Left lobe of liver (tissue), 2 donors: ENCODE data around the gene CNNM2. TPM values are rescaled to one million over a fixed set of nuclear protein-coding genes. Genes with fewer than 3 reads are reported as not detected.
"Not testable (repeated sequence)": the region's sequence is repeated elsewhere in the genome, so short reads cannot be mapped to it uniquely, and the experiment has no call there.

Experiments used
- ATAC-seq: fragments of 200-7000 bp; cut with Tn5 transposase; one replicate; pipeline ENCODE4 v1.9.1; 2020; ENCODE audit warnings: mild to moderate bottlenecking, moderate library complexity
- DNase-seq: peaks from one replicate; pipeline ENCODE4 v3.0.0-alpha.2; 2020; ENCODE audit warnings: low spot score
- total RNA-seq: library from RNA; stranded (reverse); gene quantifications from one replicate; pipeline ENCODE4 v1.2.1, GENCODE V29; 2021
- donor health status: DM: no; HTN: no; CAD: no; lungs with moderate emphysema.
- donor health status: DM: no; HTN: yes; CAD: no.

Gene CNNM2
- total RNA-seq, 1 donor from 2014 or later, result 7.9 TPM

DNA sequence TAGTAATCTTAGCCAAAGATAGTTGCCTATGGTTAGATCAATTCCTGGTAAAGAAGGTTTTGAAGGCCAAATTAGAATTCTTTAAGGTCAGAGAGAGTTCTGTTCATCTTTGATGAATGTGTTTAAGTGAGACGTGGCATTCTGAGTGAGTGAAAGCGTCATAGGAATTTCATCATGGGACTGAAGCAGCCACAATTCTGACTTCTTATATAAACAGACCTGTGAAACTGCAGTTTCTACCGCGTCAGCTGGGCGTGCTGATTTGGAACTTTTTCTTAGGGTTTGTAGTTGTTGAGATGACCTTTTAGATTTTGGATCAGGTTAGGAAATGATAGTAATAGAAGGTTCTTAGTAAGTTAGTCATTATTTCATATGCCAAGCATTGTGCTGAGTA, 103.8 kb downstream of the CNNM2 start:
- ATAC-seq (peak; percentile 87), DNase-seq (peak; percentile 66)

DNA sequence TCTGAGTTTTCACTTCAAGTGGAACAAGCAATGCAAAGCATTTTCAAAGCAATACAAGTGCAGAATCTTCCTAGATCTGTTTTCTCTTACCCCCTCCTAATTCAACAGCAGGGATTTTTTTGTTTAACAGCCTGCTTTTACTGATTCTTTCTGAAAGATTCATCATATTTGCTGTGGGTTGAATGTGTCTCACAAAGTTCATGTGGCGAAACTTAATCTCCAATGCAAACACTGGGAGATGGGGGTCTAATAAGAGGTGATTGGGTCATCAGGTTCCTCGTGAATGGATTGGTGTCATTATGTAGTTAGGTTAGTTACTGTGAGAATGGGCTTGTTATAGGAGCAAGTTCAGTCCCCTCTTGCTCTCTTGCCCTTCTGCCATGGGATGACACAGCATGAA, 107.6 kb downstream of the CNNM2 start:
- no peak for ATAC-seq

DNA sequence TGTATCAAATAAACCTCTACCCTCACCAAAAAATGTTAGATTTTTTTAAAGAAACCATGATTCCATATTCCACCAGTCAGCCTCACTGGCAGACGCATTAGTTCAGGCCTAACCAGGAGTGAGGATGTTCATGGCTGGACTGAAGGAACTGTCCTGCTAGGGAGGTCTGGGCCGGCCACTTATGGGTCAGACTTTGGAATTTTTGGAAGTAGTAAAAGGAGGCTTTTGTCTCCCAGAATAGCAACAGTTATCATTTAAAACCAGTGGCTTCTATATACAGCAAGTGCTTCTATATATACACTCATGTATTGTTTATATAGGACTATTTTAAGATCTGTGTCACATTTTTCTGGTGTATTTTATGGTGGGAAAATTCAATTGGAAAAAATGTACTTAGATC, 120.5 kb downstream of the CNNM2 start:
- no peak for DNase-seq

More for the DNA sequence above, 107.6 kb downstream of the CNNM2 start:
- DNase-seq, result no peak

DNA sequence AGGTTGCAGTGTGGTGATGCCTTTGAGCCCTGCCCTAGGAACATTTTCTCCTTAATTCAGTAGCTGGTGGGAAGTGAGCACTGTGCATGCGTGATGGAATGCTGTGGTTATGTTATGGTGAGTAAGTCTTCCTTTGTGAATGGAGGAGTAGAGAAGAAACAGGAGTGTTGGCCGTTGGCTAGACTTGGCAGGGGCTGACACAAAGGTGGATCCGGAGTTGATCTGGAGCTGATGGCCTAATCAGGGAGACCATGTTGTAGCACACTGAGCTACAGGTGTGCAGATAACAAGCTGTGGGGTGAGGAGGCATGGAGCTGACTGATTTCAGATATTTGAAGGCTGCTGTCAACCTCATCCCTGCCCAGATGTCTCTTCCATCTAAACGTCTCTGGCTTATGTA, 122.3 kb downstream of the CNNM2 start:
- no peak for ATAC-seq
- no peak for DNase-seq

More for the DNA sequence above, 120.5 kb downstream of the CNNM2 start:
- no peak for ATAC-seq

DNA sequence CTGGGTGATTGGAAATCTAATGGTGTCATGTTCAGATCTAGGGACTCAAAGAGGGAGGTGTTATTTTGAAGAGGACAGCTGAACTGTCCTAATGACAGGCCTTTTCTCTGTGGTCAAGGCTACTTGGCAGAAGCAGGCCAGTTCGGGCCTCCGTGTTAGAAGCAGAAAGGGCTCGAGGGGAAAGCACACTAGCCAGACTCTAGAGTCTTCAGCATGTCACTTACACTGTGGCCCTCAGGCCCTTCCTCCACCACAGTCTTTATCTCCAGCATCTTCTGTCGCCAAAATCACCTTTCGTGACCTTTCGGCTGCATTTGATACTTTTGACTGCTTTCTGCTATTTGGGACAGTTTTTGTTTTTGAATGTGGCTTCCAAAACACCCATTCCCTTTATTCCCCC, 123.3 kb downstream of the CNNM2 start:
- DNase-seq (no peak), ATAC-seq (no peak)

DNA sequence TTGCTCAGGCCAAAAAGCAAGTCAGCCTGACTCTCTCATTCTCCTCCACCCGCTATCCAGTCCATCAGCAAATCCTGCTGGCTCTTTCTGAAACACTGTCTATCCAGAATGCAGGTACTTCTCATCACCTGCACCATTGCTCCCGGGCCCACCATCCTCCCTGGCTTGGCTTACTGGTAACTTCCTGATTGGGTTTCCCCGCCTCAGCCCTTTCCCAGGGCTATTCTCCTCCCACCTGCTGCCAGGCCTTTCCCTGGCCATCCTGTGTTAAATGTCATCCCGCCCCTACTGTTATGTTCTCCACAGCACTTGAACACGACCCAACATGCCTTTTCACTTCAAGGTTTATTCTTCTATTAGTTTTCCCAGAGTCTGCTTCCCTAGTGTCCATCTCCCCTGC, 124.0 kb downstream of the CNNM2 start:
- ATAC-seq, result no peak
- no peak for DNase-seq

DNA sequence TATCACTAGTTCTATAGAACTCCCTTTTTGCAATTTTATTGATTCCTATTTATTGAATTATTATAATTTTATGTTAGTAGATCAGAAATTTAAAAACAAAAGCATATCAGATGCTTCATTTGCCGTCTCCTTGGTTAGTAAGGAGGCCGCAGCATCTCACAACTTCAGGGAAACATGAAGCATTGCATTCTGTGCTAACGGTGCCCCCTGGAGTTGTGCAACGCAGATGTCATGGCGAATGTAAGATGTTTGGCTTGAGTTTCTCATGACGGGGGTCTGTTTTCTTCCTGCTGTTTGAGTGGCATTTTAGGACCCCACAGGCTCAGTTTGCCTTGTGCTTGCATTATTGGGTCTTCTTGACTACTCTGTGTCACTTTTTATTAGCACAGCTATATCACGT, 124.8 kb downstream of the CNNM2 start:
- no peak for ATAC-seq
- no peak for DNase-seq

DNA sequence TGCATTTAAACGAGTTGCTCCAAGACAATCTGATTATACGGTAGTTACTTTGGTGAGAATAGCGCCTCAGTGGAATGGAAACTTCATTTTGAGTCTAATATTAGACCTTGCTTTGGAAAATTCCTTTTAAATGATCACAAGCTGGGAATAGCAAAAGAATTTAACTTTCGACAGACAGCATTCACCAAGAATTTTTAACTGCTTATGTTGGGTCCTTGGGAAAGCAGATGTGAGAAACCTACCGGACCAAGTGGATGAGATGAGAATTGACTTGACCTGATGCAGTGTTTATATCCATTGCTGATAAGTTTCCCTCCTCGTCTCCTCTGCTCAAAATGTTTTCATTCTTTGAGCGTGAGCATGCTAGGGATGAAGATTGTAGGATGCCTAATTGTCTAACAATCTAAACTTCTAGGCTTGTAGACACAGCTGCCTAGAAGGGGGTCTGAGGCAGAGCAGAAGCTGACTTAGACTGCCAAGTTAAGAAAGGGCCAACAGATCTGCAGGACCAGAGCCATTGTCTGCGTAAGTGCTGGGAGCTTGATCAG, 126.9 kb downstream of the CNNM2 start:
- DNase-seq (no peak), ATAC-seq (no peak)

DNA sequence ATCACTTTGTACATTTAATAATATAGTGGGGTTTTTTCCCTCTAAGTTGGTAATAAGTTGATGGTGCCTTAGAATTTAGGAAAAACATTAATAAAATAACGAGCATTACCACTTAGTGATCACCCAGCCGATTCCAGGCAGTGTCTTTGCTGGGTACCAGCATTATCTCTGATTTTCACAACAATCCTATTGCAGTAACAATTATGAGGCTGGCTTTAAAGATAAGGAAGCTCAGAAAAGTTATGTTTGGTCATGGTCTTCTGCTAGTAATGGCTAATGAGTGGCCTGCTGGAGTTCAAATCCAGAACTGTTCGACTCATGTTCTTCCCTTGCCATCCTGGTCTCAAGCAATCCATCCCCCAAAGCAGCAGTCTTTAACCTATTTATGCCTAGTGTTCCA, 127.9 kb downstream of the CNNM2 start:
- ATAC-seq, result no peak

DNA sequence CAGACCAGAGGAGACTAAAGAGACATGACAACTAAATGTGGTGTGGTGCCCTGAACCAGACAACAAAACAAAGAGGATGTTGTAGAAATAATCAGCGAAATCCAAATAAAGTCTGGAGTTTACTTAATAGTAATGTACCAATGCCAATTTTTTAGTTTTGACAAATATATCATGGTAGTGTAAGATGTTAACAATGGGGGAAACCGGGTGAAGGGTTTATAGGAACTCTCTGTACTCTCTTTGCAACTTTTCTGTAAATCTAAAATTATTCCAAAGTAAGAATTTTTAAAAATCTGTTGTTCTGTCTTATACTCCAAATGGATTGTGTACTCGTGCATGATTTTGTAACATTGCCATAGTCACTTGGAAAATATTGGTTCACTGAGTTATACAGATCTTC, 129.3 kb downstream of the CNNM2 start:
- ATAC-seq, result no peak
- no peak for DNase-seq

More for the DNA sequence above, 127.9 kb downstream of the CNNM2 start:
- DNase-seq, result no peak

DNA sequence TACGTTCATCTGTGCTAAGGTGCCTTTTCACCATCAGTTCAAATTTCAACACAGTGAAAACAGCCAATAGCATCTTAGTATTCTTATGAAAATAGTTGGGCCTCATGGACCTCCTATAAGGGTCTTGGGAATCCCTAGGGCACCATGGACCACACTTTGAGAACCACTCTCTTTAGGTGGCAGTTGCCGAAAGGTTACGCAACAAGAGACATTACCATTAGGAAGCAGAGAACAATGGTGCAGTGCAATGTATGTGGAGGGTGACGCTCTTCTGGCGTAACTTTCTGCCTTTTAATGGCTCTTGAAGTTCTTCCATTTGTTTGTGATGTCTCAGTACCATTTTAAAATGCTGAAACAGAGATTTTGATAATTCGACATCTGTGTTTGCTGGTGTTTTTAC, 131.1 kb downstream of the CNNM2 start:
- DNase-seq, result no peak
- no peak for ATAC-seq

DNA sequence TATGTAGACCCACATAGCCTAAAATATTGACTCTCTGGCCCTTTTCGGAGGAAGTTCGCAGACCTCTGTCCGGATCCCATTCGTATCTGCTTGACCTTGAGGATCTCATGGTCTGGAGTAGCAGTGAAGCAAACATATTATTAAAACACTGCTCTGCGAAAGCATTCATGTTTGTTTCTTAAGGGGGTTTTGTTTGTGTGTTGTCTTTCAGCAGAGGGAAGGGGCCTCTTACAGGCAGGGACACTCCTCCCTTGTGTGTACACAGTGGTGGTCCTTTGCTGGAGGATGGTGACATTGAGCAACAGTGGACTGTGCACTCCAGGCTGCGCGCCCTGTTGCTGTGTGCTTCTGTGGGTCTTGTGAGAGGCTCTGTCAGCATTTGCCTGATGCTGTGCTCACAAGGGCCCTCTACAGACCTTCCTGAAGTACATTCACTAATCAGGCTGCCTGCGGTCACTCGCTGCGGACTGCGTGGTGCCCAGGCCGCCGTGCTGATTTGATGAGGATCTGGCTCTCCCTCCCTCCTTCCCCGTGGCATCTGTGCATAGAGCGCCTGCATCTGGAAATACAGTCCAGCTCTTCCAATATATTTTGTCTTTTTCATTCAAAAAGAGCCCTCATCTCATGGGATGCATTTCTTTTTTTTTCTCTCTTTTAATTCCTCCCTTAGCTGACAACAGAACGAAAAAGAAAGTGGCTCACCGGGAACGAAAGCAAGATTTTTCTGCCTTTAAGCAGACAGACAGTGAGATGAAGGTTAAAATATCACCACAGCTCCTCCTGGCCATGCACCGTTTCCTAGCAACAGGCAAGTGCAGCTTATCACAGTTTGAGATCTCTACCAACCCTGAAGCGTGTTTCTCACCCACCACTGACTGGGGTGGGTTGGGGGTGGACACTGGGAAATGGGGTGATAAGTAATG, 135.8 kb downstream of the CNNM2 start:
- peak; percentile 99 for ATAC-seq
- DNase-seq, result peak; percentile 83

DNA sequence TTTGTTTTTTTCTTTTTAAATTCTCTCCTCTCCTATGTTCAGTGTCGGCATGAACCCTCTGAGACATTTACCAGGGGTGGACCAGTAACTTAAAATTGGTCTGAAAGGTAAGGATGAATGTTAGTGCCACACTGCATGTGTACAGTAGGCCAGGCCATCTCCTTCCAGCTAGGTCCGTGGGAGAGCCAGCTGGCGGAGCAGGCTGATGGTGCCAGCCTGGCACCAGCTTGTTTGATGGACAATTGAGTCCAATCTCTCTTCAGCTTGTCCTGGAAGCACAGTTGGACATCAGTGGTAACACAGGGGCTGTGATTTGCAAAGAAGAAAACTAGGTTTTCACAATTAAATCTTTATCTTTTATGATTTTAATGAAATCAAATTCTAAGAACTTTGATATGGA, 136.5 kb downstream of the CNNM2 start:
- no peak for DNase-seq

DNA sequence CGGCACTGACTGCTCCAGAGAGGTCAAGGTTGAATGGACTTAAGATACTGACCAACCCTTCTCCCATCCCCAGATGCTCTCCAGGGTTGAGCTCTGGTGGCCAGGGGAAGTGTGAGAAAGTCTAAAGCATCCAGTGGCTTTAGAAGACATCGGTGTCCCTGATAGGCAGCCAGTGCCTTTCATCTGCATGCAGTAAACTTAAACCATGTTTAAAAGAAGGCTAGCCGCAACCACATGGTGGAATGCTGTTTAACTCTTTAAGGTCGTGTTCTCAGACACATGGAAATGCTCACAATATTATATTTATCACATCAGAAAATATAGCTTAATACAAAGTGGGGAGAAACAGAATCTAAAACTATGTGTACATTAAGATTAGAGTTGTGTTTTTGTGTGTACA, 137.0 kb downstream of the CNNM2 start:
- DNase-seq (no peak), ATAC-seq (no peak)

More for the DNA sequence above, 136.5 kb downstream of the CNNM2 start:
- ATAC-seq, result no peak

DNA sequence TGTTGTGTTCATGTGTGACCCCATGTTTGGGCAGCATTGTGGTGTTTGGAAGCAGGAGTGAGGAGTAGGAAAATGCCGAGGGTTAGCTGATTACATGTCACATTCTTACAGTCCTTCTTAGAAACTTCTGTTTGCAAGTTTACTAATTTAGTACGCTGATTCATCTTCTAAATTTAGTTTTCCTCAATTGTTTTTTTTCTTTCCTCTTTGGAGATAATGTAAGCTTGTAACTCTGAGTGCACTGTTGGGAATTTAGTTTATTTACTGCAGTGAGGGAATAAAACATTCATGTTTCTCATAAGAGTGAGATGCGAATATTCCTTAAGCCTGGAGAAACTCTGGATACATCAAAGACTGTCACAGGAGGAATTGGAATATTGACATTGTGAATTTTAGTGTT, 139.9 kb downstream of the CNNM2 start:
- DNase-seq (no peak), ATAC-seq (no peak)

DNA sequence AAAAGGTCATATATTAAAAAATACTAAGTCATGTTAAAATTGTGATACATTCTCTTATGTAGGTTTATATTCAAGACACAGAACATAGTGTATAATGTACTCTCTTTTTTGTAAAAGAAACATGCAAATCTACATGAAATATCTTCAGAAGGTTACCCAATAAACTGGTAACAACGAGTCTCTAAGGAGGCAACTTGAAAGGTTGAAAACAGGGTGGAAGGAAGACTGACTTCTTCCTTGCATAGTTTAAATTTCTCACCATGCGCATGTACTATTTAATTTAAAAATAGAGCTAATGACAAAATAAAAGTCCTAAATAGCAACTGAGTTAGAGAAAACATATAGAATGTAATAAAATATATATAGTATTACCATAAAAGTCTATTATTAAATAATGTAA, 142.5 kb downstream of the CNNM2 start:
- DNase-seq (no peak), ATAC-seq (no peak)

DNA sequence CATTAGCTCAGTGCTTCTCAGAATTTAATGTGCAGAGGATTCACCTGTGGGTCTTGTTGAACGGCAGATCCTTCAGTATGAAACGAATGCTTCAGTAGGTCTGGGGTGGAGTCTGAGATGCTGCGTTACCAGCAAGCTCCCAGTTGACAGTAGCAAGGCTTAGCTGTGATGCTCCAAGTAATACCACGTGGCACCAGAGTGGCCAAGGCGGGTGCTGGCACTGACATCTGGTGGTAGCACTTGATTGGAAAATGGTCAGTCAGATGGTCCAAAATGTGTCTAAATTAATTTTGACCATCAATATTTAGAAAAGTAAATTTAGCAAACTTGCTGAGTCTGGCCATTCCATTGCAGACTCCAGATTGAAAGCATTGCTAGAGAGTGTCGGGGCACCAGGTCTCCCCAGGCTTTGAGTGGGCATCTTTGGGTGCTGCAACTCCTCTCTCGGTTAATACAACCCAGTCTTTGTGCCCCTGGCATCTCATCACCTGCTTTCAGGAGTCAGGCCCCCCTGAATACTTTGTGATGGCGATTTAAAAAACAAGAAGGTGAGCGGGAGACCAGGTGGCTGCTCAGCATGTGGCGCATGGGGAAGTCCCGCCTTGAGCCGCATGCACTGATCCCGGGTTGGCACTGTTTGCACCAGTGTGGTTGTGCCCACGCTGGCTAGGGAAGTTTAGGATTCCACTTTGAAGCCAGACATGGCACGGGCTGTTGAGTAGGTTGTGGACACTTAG, 144.9 kb downstream of the CNNM2 start:
- DNase-seq, result no peak
- peak; percentile 57 for ATAC-seq

DNA sequence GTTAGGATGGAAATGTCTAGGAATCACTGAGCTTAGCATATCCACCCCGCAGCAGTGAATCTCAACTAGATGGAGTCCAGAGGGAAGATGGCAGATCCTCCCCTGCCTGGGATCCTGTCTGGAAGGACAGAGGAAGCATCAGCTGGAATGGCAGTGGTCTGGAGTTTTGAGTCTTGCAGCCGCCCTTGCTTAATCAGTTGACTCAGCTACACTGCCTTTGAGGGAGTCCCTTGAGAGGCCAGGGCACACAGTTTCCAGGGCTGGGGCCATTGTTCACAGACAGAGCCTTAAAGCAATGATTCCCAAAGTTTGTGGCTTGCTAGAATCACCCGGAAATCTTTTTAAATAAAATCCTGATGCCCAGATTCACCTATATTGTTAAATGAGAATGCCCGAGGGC, 146.9 kb downstream of the CNNM2 start:
- no peak for ATAC-seq
- DNase-seq, result no peak

DNA sequence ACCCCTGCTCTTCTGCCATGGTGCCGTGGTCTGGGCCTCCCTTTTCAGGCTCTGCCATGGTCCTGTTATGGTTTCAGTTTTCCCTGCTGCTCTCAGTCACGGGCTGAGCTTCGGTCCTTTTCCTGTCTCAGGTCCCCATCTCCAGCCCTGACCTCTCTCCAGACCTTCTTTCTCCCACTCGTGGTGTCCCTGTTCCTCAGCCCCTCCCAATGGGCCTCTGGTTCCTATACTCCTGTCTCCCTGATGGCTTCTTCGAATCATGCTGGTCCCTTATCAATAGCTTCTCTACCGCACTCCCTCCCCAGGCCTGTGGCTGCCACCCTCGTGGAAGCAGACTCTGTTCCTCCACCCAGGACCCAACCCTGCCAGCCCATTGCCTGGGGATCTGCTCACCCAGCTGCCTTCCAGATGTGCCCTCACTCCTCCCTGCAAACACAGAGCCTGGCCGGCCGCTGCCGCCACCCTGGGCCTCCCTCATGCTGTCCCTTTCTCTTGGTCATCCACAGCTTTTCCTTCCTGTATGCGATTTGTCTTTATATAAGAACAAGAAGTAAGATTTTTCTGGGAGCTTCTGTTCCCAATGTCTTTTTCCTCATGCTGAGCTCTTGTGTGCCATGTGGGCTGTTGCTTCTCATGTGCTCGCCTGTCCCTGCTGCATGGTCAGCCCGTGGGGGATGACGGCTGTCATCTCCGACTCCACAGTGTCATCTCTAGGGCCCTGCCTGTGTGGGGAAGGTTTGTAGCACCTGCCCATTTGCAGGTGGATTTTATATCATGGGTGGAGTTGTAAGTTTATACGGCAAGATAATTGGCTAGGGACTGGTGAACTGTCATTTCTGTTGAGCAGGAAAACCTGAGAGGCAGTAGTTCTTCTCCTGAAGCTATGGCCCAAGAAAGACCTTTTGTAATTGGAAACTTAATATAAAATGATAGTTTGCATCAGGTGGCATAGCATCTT, 148.3 kb downstream of the CNNM2 start:
- DNase-seq, result no peak
- no peak for ATAC-seq

DNA sequence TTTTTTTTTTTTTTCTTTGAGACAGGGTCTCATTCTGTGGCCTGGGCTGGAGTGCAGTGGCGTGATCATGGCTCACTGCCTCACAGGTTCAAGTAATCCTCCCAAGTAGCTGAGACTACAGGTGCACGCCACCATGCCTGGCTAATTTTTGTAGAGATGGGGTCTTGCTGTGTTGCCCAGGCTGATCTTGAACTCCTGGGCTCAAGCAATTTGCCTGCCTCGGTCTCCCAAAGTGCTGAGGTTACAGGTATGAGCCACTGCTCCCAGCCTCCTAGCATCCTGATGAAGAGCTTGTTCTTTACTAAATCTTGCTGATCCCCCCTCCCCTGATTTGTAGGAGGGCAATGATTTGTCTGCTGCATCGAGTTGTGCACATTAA, 149.0 kb downstream of the CNNM2 start:
- not testable (repeated sequence) for DNase-seq, ATAC-seq

DNA sequence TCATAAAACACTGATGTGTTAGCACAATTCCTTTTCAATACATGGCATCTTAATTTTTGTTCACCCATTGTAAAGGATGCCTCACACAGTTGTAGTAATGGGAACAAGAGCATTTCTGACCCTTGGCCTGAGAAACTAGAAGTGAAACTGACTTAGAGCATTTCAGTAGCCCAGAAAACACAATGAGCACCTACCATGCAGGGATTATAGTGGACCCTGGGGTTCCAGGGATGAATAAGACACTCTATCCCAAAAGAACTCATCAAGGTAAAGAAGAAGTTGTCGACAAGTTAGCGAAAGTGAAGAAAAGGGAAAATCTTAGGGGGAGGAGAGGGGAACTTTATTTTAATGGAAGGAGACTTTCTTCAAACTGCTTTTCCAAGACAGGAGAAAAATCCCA, 149.4 kb downstream of the CNNM2 start:
- ATAC-seq (no peak), DNase-seq (no peak)
